ENCODE measurements around the gene KIF3A. TPM values are rescaled to one million over a fixed set of nuclear protein-coding genes. Genes with fewer than 3 reads are reported as not detected.

The KIF3A gene
- total RNA-seq, 4 donors from 2014 or later: 5.9 to 203 (median 19.5) TPM

DNA sequence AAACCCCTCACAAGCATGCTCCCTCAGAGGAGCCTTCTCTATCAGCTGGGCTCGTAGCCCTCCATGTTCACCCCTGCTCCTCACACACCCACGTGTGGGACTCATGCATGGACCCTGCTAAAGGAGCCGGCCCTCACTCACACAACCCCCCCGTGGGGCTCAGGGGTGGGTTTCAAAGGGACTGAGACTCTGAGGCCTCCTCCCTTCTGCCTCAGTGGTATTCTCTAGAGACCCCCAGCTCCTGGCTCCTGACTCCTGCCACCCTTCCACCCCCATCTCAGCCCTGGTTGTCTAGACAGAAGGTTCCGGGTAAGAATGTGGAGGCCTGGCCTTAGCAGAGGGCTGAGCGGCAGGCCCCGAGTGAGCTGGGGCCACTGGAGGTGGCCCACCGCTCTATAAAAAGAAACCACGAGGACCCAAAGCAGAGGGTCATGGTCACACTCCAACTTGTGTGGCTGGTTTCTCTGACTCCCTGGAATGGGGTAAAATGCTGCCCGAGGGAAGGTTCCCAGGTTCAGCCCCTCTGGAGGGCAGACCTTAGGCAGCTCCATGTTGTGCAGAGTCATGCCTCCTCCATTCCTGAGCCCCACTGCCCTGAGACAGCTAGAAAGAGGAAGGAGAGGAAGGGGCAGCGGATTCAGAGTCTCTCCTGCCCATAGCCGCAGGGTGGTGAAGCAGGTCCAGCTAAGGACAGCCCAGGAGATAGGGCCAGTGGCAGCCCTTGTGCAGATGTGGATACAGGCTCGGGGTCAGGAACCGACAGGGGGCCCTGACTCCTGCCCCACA, 28.9 kb upstream of the KIF3A start:
- intact Hi-C loops (cut with DNase I; ENCODE audit: low total_unique reads): no loop called here
- TF ChIP-seq, protein P1, sequence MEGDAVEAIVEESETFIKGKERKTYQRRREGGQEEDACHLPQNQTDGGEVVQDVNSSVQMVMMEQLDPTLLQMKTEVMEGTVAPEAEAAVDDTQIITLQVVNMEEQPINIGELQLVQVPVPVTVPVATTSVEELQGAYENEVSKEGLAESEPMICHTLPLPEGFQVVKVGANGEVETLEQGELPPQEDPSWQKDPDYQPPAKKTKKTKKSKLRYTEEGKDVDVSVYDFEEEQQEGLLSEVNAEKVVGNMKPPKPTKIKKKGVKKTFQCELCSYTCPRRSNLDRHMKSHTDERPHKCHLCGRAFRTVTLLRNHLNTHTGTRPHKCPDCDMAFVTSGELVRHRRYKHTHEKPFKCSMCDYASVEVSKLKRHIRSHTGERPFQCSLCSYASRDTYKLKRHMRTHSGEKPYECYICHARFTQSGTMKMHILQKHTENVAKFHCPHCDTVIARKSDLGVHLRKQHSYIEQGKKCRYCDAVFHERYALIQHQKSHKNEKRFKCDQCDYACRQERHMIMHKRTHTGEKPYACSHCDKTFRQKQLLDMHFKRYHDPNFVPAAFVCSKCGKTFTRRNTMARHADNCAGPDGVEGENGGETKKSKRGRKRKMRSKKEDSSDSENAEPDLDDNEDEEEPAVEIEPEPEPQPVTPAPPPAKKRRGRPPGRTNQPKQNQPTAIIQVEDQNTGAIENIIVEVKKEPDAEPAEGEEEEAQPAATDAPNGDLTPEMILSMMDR (IDR thresholded peaks at IDR 0.05): no peak
- TF ChIP-seq POLR2A (IDR thresholded peaks at IDR 0.05): no peak
- DNase-seq: no peak
- no peaks in the 10 kb centered on the region for H3K9me3 ChIP-seq
- H3K36me3 ChIP-seq: no peaks in the 10 kb centered on the region
- no peaks in the 10 kb centered on the region for H3K27me3 ChIP-seq
- no peaks in the 10 kb centered on the region for H3K4me1 ChIP-seq
- no peak overlapping the region for H3K4me3 ChIP-seq
- H3K27ac ChIP-seq: no peak overlapping the region

DNA sequence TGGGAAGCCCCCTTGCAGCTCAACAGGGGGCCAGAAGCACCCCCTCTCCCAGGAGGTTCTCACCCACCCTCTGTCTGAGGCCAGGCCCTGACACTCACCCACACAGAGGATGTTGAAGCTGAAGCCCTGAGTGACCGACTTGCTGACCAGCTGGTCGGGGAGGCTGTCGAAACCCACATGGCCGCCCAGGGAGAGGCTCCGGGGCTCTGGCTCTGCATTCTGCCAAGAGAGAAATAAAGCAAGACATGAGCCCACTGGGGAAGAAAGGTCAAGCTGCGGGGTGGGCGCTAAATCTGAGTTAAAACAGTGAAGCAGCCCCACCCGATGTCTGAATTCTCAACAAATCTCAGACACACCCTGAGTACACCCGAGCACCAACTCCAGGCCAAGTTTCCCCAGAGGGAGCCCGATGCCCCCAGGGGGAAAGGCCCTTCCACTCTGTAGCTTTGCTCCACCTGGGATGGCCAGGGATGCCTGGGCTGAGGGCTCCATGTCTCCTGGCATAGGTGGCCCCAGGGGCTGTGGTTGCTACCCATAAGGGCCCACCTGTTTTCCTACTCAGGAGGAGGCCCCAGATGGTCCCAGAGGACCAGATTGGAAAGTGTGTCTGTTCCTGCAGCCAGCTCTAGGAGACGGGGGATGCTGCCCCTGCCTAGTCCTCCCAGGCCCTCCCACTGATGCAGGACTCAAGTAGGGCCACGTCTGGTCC, 28.1 kb upstream of the KIF3A start:
- intact Hi-C loops (cut with DNase I; ENCODE audit: low total_unique reads): no loop called here
- Histone ChIP-seq H3K4me3 (no peak overlapping the region), H3K4me1 (no peaks in the 10 kb centered on the region), H3K27ac (no peak overlapping the region), H3K27me3 (no peaks in the 10 kb centered on the region), H3K36me3 (no peaks in the 10 kb centered on the region), H3K9me3 (no peaks in the 10 kb centered on the region)
- DNase-seq: no peak
- no peak for TF ChIP-seq POLR2A (IDR thresholded peaks at IDR 0.05)
- TF ChIP-seq, protein P1 (IDR thresholded peaks at IDR 0.05): no peak

DNA sequence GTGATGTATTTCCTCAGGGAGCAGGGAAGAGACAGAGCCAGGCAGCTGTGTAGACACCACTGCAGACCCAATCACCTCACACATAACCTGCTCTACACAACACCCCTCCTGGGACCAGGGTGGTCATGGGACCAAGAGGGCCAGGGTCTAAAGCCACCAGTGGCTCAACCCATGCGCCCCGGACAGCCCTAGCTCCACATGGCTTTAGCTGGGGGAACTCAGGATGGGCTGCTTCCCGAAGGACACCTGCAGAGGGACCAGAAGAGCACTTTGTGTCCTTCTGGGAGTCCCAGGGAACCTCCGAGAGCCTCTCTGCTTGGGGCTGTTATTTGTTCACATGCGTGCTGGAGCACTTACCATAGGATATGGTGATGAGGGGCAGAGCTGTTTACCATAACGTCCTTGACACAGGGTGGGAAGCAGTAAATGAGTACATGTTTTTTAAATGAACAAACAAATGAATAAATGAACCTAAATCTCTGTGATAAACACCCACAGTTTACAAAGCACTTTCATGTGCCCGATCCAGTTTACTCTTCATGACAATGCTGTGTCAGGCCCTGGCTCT, 27.4 kb upstream of the KIF3A start:
- Histone ChIP-seq H3K27me3 (no peaks in the 10 kb centered on the region), H3K27ac (no peak overlapping the region), H3K9me3 (no peaks in the 10 kb centered on the region), H3K4me3 (no peak overlapping the region), H3K36me3 (no peaks in the 10 kb centered on the region), H3K4me1 (no peaks in the 10 kb centered on the region)
- intact Hi-C loops (cut with DNase I; ENCODE audit: low total_unique reads): no loop called here
- no peak for DNase-seq
- TF ChIP-seq, protein P1 (IDR thresholded peaks at IDR 0.05): no peak
- no peak for TF ChIP-seq POLR2A (IDR thresholded peaks at IDR 0.05)

DNA sequence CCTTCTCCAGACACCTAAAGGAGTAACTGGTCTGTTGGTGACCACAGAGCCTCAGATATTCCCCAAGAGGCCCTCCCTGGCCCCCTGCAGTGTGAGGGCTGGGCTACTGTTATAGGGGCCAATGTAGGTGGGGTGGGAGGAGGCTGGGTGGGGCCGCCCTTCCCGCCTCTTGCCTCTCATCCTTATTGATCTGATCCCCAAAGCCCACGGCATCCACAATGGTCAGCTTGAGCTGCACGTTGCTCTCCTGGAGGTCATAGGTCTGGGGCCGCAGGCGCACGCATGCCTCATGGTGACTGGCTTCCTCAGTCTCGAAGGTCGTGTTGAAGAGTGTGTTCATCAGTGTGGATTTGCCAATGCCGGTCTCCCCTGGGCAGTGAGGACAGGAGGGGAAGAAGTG, 26.7 kb upstream of the KIF3A start:
- TF ChIP-seq, protein P1 (IDR thresholded peaks at IDR 0.05): no peak
- no peak for TF ChIP-seq POLR2A (IDR thresholded peaks at IDR 0.05)
- no peaks in the 10 kb centered on the region for H3K36me3 ChIP-seq

More for the DNA sequence above, 26.7 kb upstream of the KIF3A start:
- H3K27me3 ChIP-seq: no peaks in the 10 kb centered on the region
- intact Hi-C loops (cut with DNase I; ENCODE audit: low total_unique reads): no loop called here
- no peak overlapping the region for H3K4me3 ChIP-seq
- H3K27ac ChIP-seq: no peak overlapping the region
- DNase-seq: no peak
- H3K4me1 ChIP-seq: no peaks in the 10 kb centered on the region
- no peaks in the 10 kb centered on the region for H3K9me3 ChIP-seq
